HS-27A (cell line): Measurements from ENCODE around the gene CAGE1.
"Not testable (repeated sequence)": the region's sequence is repeated elsewhere in the genome, so short reads cannot be mapped to it uniquely, and the experiment has no call there.

Experiments used
- DNase-seq: peaks from one replicate; pipeline ENCODE4 v3.0.0-alpha.2; 2012; ENCODE audit warnings: low read depth, missing footprints

Gene CAGE1

GRCh38 chr6:7409740-7410139, 20.2 kb upstream of the CAGE1 start:
- no peak for DNase-seq

DNA sequence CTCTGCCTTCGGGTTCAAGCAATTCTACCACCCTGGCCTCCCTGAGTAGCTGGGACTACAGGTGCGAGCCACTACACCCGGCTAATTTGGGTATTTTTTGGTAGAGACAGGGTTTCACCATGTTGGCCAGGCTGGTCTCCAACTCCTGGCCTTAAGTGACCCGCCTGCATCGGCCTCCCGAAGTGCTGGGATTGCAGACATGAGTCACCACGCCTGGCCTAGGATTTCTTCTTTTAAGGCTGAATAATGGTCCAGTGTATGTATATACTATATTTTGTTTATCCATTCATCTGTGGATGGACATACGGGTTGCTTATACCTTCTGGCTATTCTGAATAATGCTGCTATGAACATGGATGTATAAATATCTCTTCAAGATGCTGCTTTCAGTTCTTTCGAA, 17.2 kb upstream of the CAGE1 start:
- no peak for DNase-seq

DNA sequence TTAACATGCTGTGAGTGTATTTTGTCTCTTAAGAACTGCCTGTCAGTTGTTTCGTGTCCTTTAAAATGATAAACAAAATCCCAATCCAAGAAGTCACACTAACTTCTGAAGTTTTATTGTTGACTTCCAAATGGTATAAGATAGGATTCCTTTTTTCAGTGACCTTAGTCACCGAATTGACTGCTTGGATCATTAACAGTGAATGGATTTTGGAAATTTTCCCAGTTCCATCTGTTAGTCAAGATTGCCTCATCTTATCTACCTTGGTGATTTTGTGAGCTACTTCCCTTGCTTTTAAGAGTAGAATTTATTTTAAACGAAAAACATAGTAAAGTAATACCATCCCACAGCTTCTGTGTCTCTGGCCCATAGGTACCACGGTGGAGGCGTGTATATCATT, 15.0 kb upstream of the CAGE1 start:
- no peak for DNase-seq

GRCh38 chr6:7402716-7403115, 13.2 kb upstream of the CAGE1 start:
- DNase-seq: no peak

DNA sequence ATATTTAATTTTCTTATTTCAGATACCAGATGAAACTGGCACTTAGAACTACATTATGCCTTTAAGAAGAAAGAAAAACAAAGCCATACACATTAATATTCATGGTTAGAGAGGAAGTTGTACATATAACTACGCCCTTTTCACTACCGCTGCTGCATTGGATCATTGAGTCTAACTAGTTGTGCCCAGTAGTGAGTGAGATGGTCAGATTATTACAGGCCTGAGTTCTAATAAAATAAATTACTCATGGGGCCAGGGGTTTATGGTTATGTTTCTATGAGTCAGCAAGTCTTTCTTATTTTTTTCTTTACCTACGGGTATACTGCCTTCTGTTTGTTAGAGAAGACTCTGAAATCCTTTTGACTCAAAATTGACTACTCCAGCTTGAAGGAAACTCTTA, 11.5 kb upstream of the CAGE1 start:
- no peak for DNase-seq

GRCh38 chr6:7392402-7392801, 2.9 kb upstream of the CAGE1 start:
- DNase-seq: no peak

- no peak for DNase-seq
These were observed 1.6 kb upstream of the CAGE1 start for GRCh38 chr6:7391151-7391550.

- DNase-seq: no peak
These were observed 810 bp upstream of the CAGE1 start for GRCh38 chr6:7390226-7390878.

DNA sequence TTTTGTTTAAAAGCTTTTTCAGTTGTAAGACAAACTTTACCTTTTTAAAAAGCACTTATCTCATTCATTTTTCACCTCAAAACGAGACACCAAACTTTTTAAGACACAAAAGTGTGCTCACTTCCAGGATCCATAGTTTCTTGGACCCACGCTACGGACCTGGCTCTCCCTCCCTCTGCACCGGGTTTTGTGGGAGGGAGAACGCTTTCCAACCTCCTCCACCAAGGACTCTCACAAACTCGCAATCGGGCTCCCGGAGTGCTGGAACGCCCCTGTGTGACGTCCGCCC, 436 bp downstream of the CAGE1 start:
- no peak for DNase-seq

GRCh38 chr6:7381092-7381491, 8.4 kb downstream of the CAGE1 start:
- DNase-seq: no peak

DNA sequence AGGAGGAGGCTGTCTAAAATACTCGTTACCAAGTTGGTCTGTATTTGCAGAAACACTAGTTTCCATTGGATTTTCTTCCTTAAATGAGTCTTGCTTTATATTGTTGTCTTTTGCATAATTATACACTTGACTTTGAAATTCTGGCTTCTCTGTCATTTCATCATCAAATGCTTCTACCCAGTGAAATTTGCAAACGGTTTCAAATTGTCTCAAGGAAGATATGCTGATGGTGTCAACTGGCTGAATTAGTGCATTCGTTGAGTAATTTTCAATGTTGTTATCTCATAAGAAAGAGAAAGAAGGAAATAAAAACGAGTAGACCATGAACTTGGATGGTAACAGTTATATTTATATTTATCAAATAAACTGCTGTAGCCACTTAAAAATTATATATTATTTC, 10.8 kb downstream of the CAGE1 start:
- DNase-seq: no peak

DNA sequence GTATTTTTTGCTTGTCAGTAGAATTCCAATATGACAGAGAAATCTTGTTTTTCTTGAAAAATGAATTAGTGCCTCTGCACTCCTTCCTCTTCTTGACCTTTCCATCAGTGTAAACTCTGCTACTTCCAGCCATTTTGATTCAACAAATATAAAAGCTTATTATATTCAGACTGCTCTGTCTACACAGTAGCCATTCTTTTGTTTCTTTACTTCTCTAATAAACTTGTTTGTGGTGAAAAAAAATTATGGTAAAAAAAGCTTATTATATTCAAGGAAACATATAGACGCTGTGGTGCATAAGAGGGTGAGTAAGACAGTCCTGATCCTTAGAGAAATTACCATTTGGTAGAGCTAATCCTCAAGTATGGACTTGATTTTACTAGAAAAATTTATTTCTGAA, 11.6 kb downstream of the CAGE1 start:
- no peak for DNase-seq

GRCh38 chr6:7373739-7374138, 15.8 kb downstream of the CAGE1 start:
- DNase-seq: no peak

- no peak for DNase-seq
These were observed 22.1 kb downstream of the CAGE1 start for GRCh38 chr6:7367408-7367807.

- DNase-seq: not testable (repeated sequence)
These were observed 37.6 kb downstream of the CAGE1 start for GRCh38 chr6:7351916-7352315.

DNA sequence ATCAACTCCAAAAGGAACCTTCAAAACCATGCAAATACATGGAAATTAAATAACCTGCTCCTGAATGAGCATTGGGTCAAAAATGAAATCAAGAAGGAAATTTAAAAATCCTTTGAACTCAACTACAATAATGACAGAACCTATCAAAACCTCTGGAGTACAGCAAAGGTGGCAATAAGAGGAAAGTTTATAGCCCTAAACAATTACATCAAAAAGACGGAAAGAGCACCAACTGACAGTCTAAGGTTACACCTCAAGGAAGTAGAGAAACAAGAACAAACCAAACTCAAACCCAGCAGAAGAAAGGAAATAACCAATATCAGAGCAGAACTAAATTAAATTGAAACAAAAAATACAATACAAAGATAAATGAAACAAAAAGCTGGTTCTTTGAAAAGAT, 39.0 kb downstream of the CAGE1 start:
- not testable (repeated sequence) for DNase-seq

DNA sequence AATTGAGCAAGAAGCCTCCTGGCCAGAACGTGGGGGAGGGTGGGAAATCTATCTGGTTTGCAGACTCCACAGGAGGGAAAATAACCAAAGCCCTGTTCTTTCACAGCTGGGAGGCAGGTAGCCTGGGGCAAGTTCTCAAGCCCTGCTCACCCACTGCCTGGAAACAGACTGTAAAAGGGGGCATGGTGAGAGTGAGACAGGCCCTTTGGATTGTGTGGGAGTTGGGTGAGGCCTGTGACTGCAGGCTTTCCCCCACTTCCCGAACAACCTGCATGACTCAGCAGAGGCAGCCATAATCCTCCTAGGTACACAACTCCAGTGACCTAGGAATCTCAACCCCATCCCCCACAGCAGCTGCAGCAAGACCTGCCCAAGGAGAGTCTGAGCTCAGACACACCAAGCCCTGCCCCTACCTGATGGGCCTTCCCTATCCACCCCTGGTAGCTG, 42.0 kb downstream of the CAGE1 start:
- not testable (repeated sequence) for DNase-seq

DNA sequence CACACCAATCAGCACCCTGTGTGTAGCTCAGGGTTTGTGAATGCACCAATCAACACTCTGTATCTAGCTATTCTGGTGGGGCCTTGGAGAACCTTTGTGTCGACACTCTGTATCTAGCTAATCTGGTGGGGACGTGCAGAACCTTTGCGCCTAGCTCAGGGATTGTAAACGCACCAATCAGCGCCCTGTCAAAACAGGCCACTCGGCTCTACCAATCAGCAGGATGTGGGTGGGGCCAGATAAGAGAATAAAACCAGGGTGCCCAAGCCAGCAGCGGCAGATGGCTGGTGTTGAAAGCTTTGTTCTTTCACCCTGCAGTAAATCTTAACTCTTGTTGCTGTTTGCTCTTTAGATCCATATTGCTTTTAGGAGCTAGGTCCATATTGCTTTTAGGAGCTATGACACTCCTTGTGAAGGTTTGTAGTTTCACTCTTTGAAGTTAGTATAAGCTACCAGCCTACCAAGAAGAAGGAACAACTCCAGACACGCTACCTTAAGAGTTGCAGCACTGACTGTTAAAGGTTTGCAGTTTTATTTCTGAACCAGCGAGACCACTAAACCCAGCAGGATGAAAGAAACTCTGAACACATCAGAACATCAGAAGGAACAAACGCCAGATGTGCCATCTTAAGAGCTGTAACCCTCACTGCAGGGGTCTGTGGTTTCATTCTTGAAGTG, 44.6 kb downstream of the CAGE1 start:
- DNase-seq: not testable (repeated sequence)

- DNase-seq: no peak
These were observed 45.7 kb downstream of the CAGE1 start for GRCh38 chr6:7343546-7344475.

- DNase-seq: no peak
These were observed 47.4 kb downstream of the CAGE1 start for GRCh38 chr6:7341989-7342742.

DNA sequence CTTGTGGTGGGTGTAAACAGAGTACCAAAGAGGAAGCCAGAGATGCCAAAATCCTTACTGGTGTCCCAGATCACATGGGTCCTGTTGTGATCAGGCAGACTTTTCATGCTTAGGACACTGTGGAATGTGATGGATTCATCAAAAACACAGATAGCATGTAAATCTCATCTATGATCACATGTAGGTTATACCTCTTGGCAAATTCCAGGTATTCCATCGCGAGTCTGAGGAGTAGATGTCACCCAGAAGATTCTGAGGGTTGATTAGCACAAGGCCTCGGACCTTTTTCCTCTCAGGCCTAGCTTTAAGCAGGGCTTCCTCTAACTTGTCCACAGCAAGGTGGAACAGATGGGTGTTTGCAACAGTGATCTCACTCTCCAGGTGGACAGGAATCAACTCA, 48.3 kb downstream of the CAGE1 start:
- DNase-seq: no peak

- not testable (repeated sequence) for DNase-seq
These were observed 50.4 kb downstream of the CAGE1 start for GRCh38 chr6:7339007-7339732.
